Right lobe of liver (tissue), 4 donors: ENCODE results near the gene CTDP1.

ENCODE experiments used
- CTCF ChIP-seq, 4 donors: fragments of 200-600 bp in 3 of 4; fragments of 450-650 bp in 1 of 4; IDR thresholded peaks; one replicate each; pipeline versions ENCODE4 v1.5.1 to v1.8.0; 2016 to 2022; ENCODE audit warnings: antibody characterized with exemption in 4 of 4, mild to moderate bottlenecking in 2 of 4
- POLR2A ChIP-seq: fragments of 450-650 bp; IDR thresholded peaks from one replicate; pipeline ENCODE4 v1.6.1; 2017; ENCODE audit warnings: antibody characterized with exemption, mild to moderate bottlenecking
- donor health status: DM: no; HTN: no; CAD: no.
- donor health status: DM: no; HTN: no; CAD: no.
- donor health status: DM: no; HTN: yes; CAD: no.

GRCh38 chr18:79692886-79693285 lies 13.3 kb downstream of the CTDP1 start:
- no peak for TF ChIP-seq CTCF (IDR thresholded peaks at IDR 0.05)
- no peak for TF ChIP-seq POLR2A
